Activated CD8-positive, alpha-beta T cell treated with anti-CD3 and anti-CD28 coated beads, Interleukin-2, amount 10 ng/mL, durations not matched to agents 7 days and 5 days (primary cell): ENCODE measurements around the gene ISCU. TPM values are rescaled to one million over a fixed set of nuclear protein-coding genes. Genes with fewer than 3 reads are reported as not detected.
"Not testable (repeated sequence)": the region's sequence is repeated elsewhere in the genome, so short reads cannot be mapped to it uniquely, and the experiment has no call there.

Experiments
- ATAC-seq: fragments of 150-1000 bp; cut with Tn5 transposase; one replicate; pipeline ENCODE4 v1.10.0; 2021; ENCODE audit warnings: moderate library complexity
- CTCF ChIA-PET: fragments of 350-600 bp; sonication (Branson Sonifier 250); formaldehyde crosslinking; loops from one replicate; lab custom pipeline; 2021; ENCODE audit warnings: antibody characterized with exemption; lab: Charles Lee
- POLR2A ChIA-PET: fragments of 350-600 bp; sonication (Branson Sonifier 250); formaldehyde crosslinking; loops from one replicate; lab custom pipeline; 2021; ENCODE audit warnings: antibody characterized with exemption; lab: Charles Lee
- DNase-seq: peaks from one replicate; pipeline ENCODE4 v3.0.0-alpha.2; 2020
- H3K27ac Mint-ChIP-seq: one replicate; pipeline ENCODE4 v1.8.0; 2021; ENCODE audit warnings: mild to moderate bottlenecking, mixed read lengths
- H3K27me3 Mint-ChIP-seq: one replicate; pipeline ENCODE4 v1.8.0; 2021; ENCODE audit warnings: low read depth, mixed read lengths
- H3K36me3 Mint-ChIP-seq: one replicate; pipeline ENCODE4 v1.8.0; 2021; ENCODE audit warnings: low read depth, mixed read lengths
- H3K4me1 Mint-ChIP-seq: one replicate; pipeline ENCODE4 v1.8.0; 2021; ENCODE audit warnings: low read depth, mixed read lengths
- H3K4me3 Mint-ChIP-seq: one replicate; pipeline ENCODE4 v1.8.0; 2021; ENCODE audit warnings: mild to moderate bottlenecking, mixed read lengths
- H3K9me3 Mint-ChIP-seq: one replicate; pipeline ENCODE4 v1.8.0; 2022; ENCODE audit warnings: mixed read lengths; ENCODE audit not compliant: insufficient read depth
- total RNA-seq, 2 experiments: library from RNA; stranded (reverse); gene quantifications; one replicate each; pipeline ENCODE4 v1.2.3, GENCODE V29; 2021

The ISCU gene
- total RNA-seq, 2 experiments from 2014 or later, result 58.5 to 59.5 TPM

DNA sequence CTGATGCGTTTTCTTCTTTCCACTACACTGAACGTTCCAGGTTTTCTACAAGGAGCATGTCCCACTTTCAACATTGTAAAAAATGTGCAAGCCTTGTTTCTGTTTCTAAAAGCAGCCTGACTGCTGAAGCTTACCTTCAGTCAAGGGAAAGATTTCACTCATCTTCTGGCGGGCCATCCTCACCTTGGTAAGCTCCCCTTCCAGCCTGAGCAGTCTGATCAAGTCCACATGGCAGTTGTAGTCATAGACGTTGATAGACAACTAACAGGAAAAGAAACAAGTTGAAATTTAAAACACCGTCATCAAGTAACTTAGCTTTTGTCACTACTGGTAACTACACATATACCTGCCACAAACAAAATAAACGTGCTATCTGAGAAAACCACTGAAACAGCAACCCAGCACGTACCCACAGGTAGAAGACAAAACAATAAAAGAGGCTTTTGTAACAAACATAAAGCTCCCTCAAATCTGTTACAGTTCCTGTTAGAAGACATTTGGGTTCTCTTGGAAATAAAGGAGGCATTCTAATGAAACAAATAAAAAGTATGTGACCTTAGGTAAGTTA lies 13.4 kb upstream of the ISCU start:
- ATAC-seq, result no peak
- Mint-ChIP-seq H3K36me3 (peaks cover 44% of the 10 kb centered on the region), H3K4me1 (peaks cover 37% of the 10 kb centered on the region), H3K27me3 (no peaks in the 10 kb centered on the region), H3K9me3 (no peaks in the 10 kb centered on the region), H3K4me3 (no peak overlapping the region), H3K27ac (no peak overlapping the region)
- ChIA-PET POLR2A (interaction anchor here (0.5 to 1.5 kb wide), 2 partner anchors 12 to 503 kb away, joined by 3 to 11 read pairs; partner anchors contain the start of genes SART3 and USP30), CTCF (interaction anchor here (1.1 to 2.3 kb wide), 3 partner anchors 11 to 115 kb away, joined by 4 to 10 read pairs (median 5); partner anchors contain the start of gene SART3)
- DNase-seq, result peak; percentile 8

GRCh38 chr12:108551535-108551934 lies 10.9 kb upstream of the ISCU start:
- no peaks in the 10 kb centered on the region for H3K9me3 Mint-ChIP-seq
- H3K4me1 Mint-ChIP-seq, result peaks cover 51% of the 10 kb centered on the region
- no peak overlapping the region for H3K27ac Mint-ChIP-seq
- DNase-seq (no peak), ATAC-seq (peak; percentile 44)
- H3K27me3 Mint-ChIP-seq, result no peaks in the 10 kb centered on the region
- H3K36me3 Mint-ChIP-seq, result peaks cover 36% of the 10 kb centered on the region
- peak overlapping the region; percentile 10 for H3K4me3 Mint-ChIP-seq
- CTCF ChIA-PET, result no interaction called here
- POLR2A ChIA-PET, result no interaction called here

- Mint-ChIP-seq H3K9me3 (no peaks in the 10 kb centered on the region), H3K27me3 (no peaks in the 10 kb centered on the region), H3K4me1 (peaks cover 63% of the 10 kb centered on the region), H3K36me3 (peaks cover 36% of the 10 kb centered on the region), H3K27ac (no peak overlapping the region), H3K4me3 (no peak overlapping the region)
- ChIA-PET POLR2A (no interaction called here), CTCF (no interaction called here)
- ATAC-seq (no peak), DNase-seq (no peak)
Measured at GRCh38 chr12:108553799-108554198, 8.6 kb upstream of the ISCU start.

GRCh38 chr12:108555383-108555782 lies 7.0 kb upstream of the ISCU start:
- H3K36me3 Mint-ChIP-seq, result peaks cover 33% of the 10 kb centered on the region

DNA sequence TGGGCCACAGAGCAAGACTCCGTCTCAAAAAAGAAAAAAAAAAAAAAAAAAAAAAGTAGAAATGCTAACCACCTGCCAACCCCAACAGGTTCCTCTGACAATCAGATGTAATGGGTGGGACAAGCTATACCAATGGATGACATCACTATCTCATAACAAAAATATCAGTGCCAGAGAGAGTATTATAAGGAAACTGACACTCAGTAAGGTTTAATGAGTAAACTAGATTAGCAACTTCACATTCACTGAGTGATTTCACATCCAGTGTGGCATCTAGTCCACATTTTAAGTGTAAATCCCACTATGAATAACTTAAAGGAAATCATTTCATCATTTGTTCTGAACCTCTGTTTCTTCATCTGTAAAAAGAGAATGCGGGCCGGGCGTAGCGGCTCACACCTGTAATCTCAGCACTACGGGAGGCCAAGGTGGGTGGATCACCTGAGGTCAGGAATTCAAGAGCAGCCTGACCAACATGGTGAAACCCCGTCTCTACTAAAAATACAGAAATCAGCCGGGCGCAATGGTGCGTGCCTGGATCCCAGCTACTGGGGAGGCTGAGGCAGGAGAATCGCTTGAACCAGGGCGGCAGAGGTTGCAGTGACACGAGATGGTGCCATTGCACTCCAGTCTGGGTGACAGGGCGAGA lies 3.3 kb upstream of the ISCU start:
- Mint-ChIP-seq H3K27ac (peak overlapping the region; percentile 75), H3K9me3 (no peaks in the 10 kb centered on the region), H3K27me3 (no peaks in the 10 kb centered on the region), H3K4me3 (peak overlapping the region; percentile 100), H3K36me3 (peaks cover 30% of the 10 kb centered on the region), H3K4me1 (peaks cover 55% of the 10 kb centered on the region)
- peak; percentile 4 for DNase-seq
- POLR2A ChIA-PET, result interaction anchor here (6.9 kb wide), 1 partner anchor 72 kb away, joined by 121 read pairs; the partner anchor contains the start of gene SELPLG
- no peak for ATAC-seq
- CTCF ChIA-PET, result interaction anchor here (1.4 to 19.8 kb wide), 4 partner anchors 10 to 72 kb away, joined by 5 to 574 read pairs (median 18); no protein-coding TSS in a partner anchor

More at GRCh38 chr12:108555383-108555782, 7.0 kb upstream of the ISCU start:
- not testable (repeated sequence) for H3K4me3 Mint-ChIP-seq, H3K27ac Mint-ChIP-seq, ATAC-seq, H3K9me3 Mint-ChIP-seq, DNase-seq, H3K27me3 Mint-ChIP-seq
- ChIA-PET CTCF (interaction anchor here (2.5 kb wide), 1 partner anchor 63 kb away, joined by 13 read pairs; no protein-coding TSS in a partner anchor), POLR2A (interaction anchor here (0.6 kb wide), 1 partner anchor 1603 kb away, joined by 3 read pairs; no protein-coding TSS in a partner anchor)
- peaks cover 69% of the 10 kb centered on the region for H3K4me1 Mint-ChIP-seq

DNA sequence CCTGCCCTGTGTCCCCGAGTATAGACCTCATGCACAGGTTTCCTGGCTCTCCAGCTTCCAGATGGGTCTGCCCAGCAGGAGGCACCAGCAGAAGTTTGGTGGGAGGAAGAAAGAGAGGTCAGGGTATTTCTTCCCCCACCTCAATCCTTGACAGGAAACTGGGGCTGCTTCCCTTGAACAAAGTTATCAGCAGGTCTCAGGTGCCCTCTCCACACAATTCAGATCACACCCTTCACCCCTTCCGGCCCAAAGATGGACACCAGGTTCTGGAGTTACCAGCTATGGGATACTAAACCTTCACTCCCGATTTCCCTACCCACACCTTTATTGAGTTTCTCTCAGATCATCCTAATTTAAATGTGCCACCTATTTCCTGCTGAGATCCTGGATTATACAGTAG lies 2.6 kb upstream of the ISCU start:
- Mint-ChIP-seq H3K27ac (peak overlapping the region; percentile 100), H3K36me3 (peaks cover 35% of the 10 kb centered on the region), H3K4me3 (peak overlapping the region; percentile 100), H3K27me3 (no peaks in the 10 kb centered on the region), H3K9me3 (no peaks in the 10 kb centered on the region), H3K4me1 (peaks cover 60% of the 10 kb centered on the region)
- ATAC-seq (no peak), DNase-seq (no peak)
- CTCF ChIA-PET, result interaction anchor here (1.4 to 19.8 kb wide), 5 partner anchors 9 to 105 kb away, joined by 5 to 574 read pairs (median 27); no protein-coding TSS in a partner anchor
- POLR2A ChIA-PET, result interaction anchor here (1.3 to 6.9 kb wide), 3 partner anchors 58 to 172 kb away, joined by 5 to 121 read pairs (median 31); partner anchors contain the start of genes CORO1C and SELPLG

DNA sequence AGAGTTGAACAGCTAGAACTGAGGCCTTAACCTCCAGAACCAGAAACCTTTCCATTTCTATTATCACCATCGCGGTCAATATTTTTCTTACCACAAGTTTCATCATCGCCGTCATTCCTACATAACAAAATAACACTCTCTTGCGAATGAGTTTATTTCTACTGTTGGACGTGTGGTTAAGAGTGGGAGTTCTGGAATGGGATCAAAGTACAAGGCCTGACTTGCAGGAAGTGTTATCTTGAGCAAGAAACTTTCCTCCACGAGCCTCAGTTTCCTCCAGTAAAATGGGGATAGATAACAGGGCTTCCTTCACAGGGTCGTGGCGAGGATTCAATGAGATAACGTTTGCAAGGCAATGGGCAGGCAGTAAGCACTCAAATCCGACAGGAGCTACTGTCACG lies 2.1 kb upstream of the ISCU start:
- DNase-seq (no peak), ATAC-seq (no peak)
- no peaks in the 10 kb centered on the region for H3K27me3 Mint-ChIP-seq
- H3K9me3 Mint-ChIP-seq, result no peaks in the 10 kb centered on the region
- CTCF ChIA-PET, result interaction anchor here (0.5 to 19.8 kb wide), 9 partner anchors 9 to 320 kb away, joined by 3 to 574 read pairs (median 5); no protein-coding TSS in a partner anchor
- POLR2A ChIA-PET, result interaction anchor here (1.3 to 6.9 kb wide), 6 partner anchors 11 to 172 kb away, joined by 3 to 121 read pairs (median 10); partner anchors contain the start of genes CORO1C and SELPLG
- peak overlapping the region; percentile 100 for H3K27ac Mint-ChIP-seq
- peaks cover 61% of the 10 kb centered on the region for H3K4me1 Mint-ChIP-seq
- peak overlapping the region; percentile 100 for H3K4me3 Mint-ChIP-seq
- H3K36me3 Mint-ChIP-seq, result peaks cover 37% of the 10 kb centered on the region

- CTCF ChIA-PET, result interaction anchor here (1.1 to 19.8 kb wide), 8 partner anchors 8 to 299 kb away, joined by 3 to 574 read pairs (median 8); no protein-coding TSS in a partner anchor
- H3K4me1 Mint-ChIP-seq, result peaks cover 62% of the 10 kb centered on the region
- H3K36me3 Mint-ChIP-seq, result peaks cover 41% of the 10 kb centered on the region
- DNase-seq (peak; percentile 87), ATAC-seq (peak; percentile 51)
- H3K4me3 Mint-ChIP-seq, result peak within 1 kb of the TSS; percentile 100
- no peaks in the 10 kb centered on the region for H3K9me3 Mint-ChIP-seq
- POLR2A ChIA-PET, result interaction anchor here (0.8 to 6.9 kb wide), 8 partner anchors 12 to 171 kb away, joined by 3 to 121 read pairs (median 8); partner anchors contain the start of genes CORO1C and SELPLG
- H3K27ac Mint-ChIP-seq, result peak within 1 kb of the TSS; percentile 100
- no peaks in the 10 kb centered on the region for H3K27me3 Mint-ChIP-seq
Measured at GRCh38 chr12:108560752-108561719, 1.4 kb upstream of the ISCU start, which contains the start of gene SART3. Gene SART3 (minus strand): TSS chr12:108561173. CDS start chr12:108561154, 19 bp downstream.

- Mint-ChIP-seq H3K36me3 (peaks cover 44% of the 10 kb centered on the region), H3K9me3 (no peaks in the 10 kb centered on the region), H3K27ac (peak overlapping the region; percentile 100), H3K27me3 (no peaks in the 10 kb centered on the region), H3K4me3 (peak overlapping the region; percentile 100), H3K4me1 (peaks cover 63% of the 10 kb centered on the region)
- DNase-seq (no peak), ATAC-seq (peak; percentile 0)
- ChIA-PET POLR2A (interaction anchor here (0.5 to 6.9 kb wide), 12 partner anchors 10 to 1604 kb away, joined by 3 to 121 read pairs (median 6); partner anchors contain the start of gene SELPLG), CTCF (interaction anchor here (0.8 to 19.8 kb wide), 13 partner anchors 8 to 534 kb away, joined by 3 to 574 read pairs (median 6); no protein-coding TSS in a partner anchor)
Measured at GRCh38 chr12:108561852-108562347, 496 bp upstream of the ISCU start.

DNA sequence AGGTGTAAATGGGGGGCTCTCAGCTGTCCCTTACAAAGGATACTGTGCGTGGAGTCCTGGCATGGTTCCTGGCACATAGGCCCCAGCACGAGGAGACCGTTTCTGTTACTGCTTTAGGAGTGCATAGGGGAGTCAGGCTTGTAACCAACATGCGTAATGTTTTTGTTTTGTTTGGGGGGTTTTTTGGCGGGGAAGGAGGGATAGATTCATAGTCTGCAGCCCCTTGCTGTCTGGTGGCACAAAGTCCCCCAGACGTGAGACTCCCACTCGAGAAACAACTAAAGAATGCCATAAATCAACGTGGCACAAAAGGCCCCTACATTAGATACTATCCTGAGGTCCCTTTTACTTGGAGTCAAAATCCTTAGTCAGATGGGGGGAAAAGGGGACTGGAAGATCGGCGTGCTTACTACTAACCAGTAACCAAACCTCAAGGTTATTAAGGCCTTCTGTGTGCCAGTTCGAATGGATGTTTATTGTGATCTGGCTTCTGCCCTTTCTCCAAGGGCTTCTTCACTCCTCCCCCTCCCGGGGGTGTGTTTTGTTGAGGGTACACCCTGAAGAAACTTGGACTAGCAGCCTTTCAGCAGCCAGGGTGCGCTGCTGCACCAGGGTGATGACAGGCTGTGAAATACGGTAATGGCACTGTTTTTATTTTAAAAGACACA lies 874 bp downstream of the ISCU start:
- Mint-ChIP-seq H3K27ac (peak overlapping the region; percentile 100), H3K27me3 (no peaks in the 10 kb centered on the region), H3K4me1 (peaks cover 70% of the 10 kb centered on the region), H3K4me3 (peak overlapping the region; percentile 100), H3K9me3 (no peaks in the 10 kb centered on the region), H3K36me3 (peaks cover 49% of the 10 kb centered on the region)
- DNase-seq (peak; percentile 91), ATAC-seq (peak; percentile 57)
- POLR2A ChIA-PET, result interaction anchor here (0.6 to 6.9 kb wide), 7 partner anchors 9 to 1948 kb away, joined by 3 to 121 read pairs (median 9); partner anchors contain the start of gene SELPLG
- CTCF ChIA-PET, result interaction anchor here (0.8 to 19.8 kb wide), 23 partner anchors 7 to 532 kb away, joined by 3 to 574 read pairs (median 6); partner anchors contain the start of gene SELPLG
